ENCODE measurements around the gene SMOC2. TPM values are rescaled to one million over a fixed set of nuclear protein-coding genes. Genes with fewer than 3 reads are reported as not detected.

SMOC2 gene
- total RNA-seq, 1 experiment from 2014 or later = 0.42 TPM

DNA sequence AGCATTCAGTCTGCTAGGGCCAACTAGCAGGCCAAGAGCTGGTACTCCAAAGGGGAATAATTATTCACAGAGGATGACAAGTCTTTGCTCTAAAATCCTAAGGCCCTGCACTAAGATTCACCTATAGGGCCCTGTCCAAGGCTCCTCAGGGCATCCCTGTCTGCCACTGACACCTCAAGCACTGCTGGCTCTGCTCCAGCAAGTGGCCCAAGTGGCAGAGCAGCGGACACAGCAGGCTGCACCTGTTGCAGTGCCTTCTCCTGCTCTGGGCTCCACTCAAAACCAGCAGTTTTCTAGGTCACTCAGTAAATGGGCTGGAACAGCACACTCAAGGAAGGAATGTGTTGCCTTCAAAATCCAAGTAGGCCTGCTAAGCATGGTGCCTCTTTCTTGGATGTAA, 36.4 kb upstream of the SMOC2 start (continued):
- TF ChIP-seq, protein P1, sequence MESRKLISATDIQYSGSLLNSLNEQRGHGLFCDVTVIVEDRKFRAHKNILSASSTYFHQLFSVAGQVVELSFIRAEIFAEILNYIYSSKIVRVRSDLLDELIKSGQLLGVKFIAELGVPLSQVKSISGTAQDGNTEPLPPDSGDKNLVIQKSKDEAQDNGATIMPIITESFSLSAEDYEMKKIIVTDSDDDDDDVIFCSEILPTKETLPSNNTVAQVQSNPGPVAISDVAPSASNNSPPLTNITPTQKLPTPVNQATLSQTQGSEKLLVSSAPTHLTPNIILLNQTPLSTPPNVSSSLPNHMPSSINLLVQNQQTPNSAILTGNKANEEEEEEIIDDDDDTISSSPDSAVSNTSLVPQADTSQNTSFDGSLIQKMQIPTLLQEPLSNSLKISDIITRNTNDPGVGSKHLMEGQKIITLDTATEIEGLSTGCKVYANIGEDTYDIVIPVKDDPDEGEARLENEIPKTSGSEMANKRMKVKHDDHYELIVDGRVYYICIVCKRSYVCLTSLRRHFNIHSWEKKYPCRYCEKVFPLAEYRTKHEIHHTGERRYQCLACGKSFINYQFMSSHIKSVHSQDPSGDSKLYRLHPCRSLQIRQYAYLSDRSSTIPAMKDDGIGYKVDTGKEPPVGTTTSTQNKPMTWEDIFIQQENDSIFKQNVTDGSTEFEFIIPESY (IDR thresholded peaks at IDR 0.05; ENCODE audit: extremely low read depth, insufficient replicate concordance, low read length) = no peak
- no peak for TF ChIP-seq ZFX (IDR thresholded peaks at IDR 0.05)
- TF ChIP-seq SP1 (IDR thresholded peaks at IDR 0.05; ENCODE audit: low read depth) = no peak
- TF ChIP-seq CBX3 (IDR thresholded peaks at IDR 0.05; ENCODE audit: low read depth) = no peak

DNA sequence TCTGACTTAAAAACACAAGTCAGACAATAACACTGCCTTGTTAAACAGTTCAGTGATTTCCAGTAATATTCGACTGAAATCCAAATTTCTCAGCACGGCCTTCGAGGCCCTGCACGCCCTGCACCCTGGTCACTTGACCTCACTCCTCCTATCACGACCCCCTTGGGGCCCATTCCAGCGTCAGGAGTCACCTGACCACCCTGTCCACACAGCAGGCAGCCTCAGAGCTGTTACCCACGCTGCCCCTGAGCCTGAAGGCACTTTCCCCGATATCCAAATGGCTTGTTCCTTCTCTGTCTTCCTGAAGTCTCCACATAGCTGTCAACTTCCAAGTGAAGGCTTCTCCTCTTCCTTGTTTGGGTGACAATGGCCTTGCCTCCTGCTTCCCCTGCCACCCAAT, 33.1 kb upstream of the SMOC2 start:
- no peak overlapping the region for H3K27ac ChIP-seq (ENCODE audit: low read depth, low read length)

More for the DNA sequence above, 33.1 kb upstream of the SMOC2 start:
- H4K20me1 ChIP-seq (ENCODE audit: insufficient read depth) = no peaks in the 10 kb centered on the region
- intact Hi-C loops (cut with micrococcal nuclease) = no loop called here
- no peak overlapping the region for H3K9ac ChIP-seq (ENCODE audit: low read length)
- no peaks in the 10 kb centered on the region for H3K4me1 ChIP-seq (ENCODE audit: control insufficient read depth in 1 of 2, insufficient read depth in 2 of 2, low read length in 2 of 2)
- CTCF ChIA-PET = no interaction called here
- RAD21 ChIA-PET (ENCODE audit: low non-redundant PET in 1 of 2, low total read pairs in 2 of 2, uncharacterized antibody in 2 of 2, unreplicated experiment in 2 of 2) = no interaction called here
- no peak for ATAC-seq
- no peak overlapping the region for H2AFZ ChIP-seq (ENCODE audit: low read depth, low read length, poor library complexity, severe bottlenecking)
- no peaks in the 10 kb centered on the region for H3K9me3 ChIP-seq (ENCODE audit: control insufficient read depth in 1 of 2, insufficient read depth in 1 of 2, low read depth in 1 of 2, low read length in 2 of 2)
- no peak for DNase-seq (ENCODE audit: low read depth, low spot score)
- H3K9me2 ChIP-seq (ENCODE audit: insufficient read depth) = no peaks in the 10 kb centered on the region
- no peaks in the 10 kb centered on the region for H3K27me3 ChIP-seq (ENCODE audit: insufficient read depth, low read length)
- no peaks in the 10 kb centered on the region for H3K79me2 ChIP-seq (ENCODE audit: insufficient read depth, low read length)
- no peak overlapping the region for H3K4me2 ChIP-seq (ENCODE audit: low read length)
- H3K4me3 ChIP-seq (replicated peaks in 1 of 2; ENCODE audit: low read depth in 1 of 2, low read length in 2 of 2) = no peak overlapping the region
- no peaks in the 10 kb centered on the region for H3K36me3 ChIP-seq (ENCODE audit: control insufficient read depth in 1 of 2, insufficient read depth in 2 of 2, low read length in 2 of 2)
- no TSS peak for BruUV-seq (replicated peaks)
- TF ChIP-seq ZNF274 (IDR thresholded peaks at IDR 0.05; ENCODE audit: low read depth, low read length) (no peak), RAD21 (IDR thresholded peaks at IDR 0.05; ENCODE audit: low read depth) (no peak), ELF1 (IDR thresholded peaks at IDR 0.05; ENCODE audit: borderline replicate concordance, low read depth) (no peak), EZH2phosphoT487 (IDR thresholded peaks at IDR 0.05; ENCODE audit: borderline replicate concordance) (no peak), ZFX (IDR thresholded peaks at IDR 0.05) (no peak), TCF7L2 (IDR thresholded peaks at IDR 0.05; ENCODE audit: borderline replicate concordance, extremely low read depth, insufficient read depth, insufficient read length) (no peak), EZH2 (IDR thresholded peaks at IDR 0.05) (no peak), CBX3 (IDR thresholded peaks at IDR 0.05; ENCODE audit: low read depth) (no peak)
- TF ChIP-seq, protein P2, sequence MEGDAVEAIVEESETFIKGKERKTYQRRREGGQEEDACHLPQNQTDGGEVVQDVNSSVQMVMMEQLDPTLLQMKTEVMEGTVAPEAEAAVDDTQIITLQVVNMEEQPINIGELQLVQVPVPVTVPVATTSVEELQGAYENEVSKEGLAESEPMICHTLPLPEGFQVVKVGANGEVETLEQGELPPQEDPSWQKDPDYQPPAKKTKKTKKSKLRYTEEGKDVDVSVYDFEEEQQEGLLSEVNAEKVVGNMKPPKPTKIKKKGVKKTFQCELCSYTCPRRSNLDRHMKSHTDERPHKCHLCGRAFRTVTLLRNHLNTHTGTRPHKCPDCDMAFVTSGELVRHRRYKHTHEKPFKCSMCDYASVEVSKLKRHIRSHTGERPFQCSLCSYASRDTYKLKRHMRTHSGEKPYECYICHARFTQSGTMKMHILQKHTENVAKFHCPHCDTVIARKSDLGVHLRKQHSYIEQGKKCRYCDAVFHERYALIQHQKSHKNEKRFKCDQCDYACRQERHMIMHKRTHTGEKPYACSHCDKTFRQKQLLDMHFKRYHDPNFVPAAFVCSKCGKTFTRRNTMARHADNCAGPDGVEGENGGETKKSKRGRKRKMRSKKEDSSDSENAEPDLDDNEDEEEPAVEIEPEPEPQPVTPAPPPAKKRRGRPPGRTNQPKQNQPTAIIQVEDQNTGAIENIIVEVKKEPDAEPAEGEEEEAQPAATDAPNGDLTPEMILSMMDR (IDR thresholded peaks at IDR 0.05 in 2 of 3, conservative IDR thresholded peaks at IDR 0.05 in 1 of 3; ENCODE audit: borderline replicate concordance in 1 of 3, insufficient read depth in 1 of 3, low read depth in 2 of 3, low read length in 2 of 3) = no peak
- TF ChIP-seq, protein P3, sequence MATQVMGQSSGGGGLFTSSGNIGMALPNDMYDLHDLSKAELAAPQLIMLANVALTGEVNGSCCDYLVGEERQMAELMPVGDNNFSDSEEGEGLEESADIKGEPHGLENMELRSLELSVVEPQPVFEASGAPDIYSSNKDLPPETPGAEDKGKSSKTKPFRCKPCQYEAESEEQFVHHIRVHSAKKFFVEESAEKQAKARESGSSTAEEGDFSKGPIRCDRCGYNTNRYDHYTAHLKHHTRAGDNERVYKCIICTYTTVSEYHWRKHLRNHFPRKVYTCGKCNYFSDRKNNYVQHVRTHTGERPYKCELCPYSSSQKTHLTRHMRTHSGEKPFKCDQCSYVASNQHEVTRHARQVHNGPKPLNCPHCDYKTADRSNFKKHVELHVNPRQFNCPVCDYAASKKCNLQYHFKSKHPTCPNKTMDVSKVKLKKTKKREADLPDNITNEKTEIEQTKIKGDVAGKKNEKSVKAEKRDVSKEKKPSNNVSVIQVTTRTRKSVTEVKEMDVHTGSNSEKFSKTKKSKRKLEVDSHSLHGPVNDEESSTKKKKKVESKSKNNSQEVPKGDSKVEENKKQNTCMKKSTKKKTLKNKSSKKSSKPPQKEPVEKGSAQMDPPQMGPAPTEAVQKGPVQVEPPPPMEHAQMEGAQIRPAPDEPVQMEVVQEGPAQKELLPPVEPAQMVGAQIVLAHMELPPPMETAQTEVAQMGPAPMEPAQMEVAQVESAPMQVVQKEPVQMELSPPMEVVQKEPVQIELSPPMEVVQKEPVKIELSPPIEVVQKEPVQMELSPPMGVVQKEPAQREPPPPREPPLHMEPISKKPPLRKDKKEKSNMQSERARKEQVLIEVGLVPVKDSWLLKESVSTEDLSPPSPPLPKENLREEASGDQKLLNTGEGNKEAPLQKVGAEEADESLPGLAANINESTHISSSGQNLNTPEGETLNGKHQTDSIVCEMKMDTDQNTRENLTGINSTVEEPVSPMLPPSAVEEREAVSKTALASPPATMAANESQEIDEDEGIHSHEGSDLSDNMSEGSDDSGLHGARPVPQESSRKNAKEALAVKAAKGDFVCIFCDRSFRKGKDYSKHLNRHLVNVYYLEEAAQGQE (IDR thresholded peaks at IDR 0.05; ENCODE audit: low read depth) = no peak
- POLR2A ChIA-PET = no interaction called here
